Vagina (tissue), 2 donors: ENCODE results near the gene OTULIN.

Experiments used
- CTCF ChIP-seq, 3 experiments: fragments of 450-650 bp in 2 of 3; fragments of 200-600 bp in 1 of 3; sonication (generic) in 1 of 3; IDR thresholded peaks; one replicate each; pipeline ENCODE4 v1.5.1; 2017 to 2019; ENCODE audit warnings: antibody characterized with exemption in 3 of 3, mild to moderate bottlenecking in 2 of 3, moderate library complexity in 2 of 3
- POLR2AphosphoS5 ChIP-seq, 2 donors: sonication (generic); formaldehyde crosslinking; IDR thresholded peaks; one replicate each; pipeline ENCODE4 v1.9.0; 2017; ENCODE audit warnings: antibody characterized with exemption in 2 of 2, mild to moderate bottlenecking in 2 of 2, low read depth in 1 of 2; ENCODE audit not compliant: insufficient read depth in 1 of 2

DNA sequence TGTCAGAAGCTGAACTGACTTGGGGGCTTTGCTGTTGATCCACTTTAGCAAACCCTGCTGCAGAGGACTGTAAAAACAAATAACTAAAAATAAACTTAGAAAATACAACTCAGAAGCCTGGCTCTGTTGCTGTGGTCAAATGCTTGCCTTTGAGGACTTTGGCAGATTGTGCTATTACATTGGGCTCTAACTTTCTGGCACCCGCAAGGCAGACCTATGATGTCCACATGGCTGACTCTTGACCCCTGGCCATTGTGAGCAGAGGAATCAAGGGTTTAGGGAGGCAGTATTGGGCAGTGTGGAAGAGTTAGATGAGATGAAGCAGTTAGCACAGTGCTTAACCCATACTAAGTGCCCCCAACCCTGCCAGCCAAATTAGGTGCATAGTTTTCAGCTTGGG lies 34.0 kb downstream of the OTULIN start:
- TF ChIP-seq CTCF (IDR thresholded peaks at IDR 0.05): no peak
- no peak for TF ChIP-seq POLR2AphosphoS5 (IDR thresholded peaks at IDR 0.05; ENCODE audit: insufficient read depth in 1 of 2, low read depth in 1 of 2)
